HuH-7.5 (cell line): Measurements from ENCODE around the gene WDFY4.

Source experiments
- DNase-seq: peaks from one replicate; pipeline ENCODE4 v3.0.0; 2011; ENCODE audit warnings: low spot score

Gene WDFY4

DNA sequence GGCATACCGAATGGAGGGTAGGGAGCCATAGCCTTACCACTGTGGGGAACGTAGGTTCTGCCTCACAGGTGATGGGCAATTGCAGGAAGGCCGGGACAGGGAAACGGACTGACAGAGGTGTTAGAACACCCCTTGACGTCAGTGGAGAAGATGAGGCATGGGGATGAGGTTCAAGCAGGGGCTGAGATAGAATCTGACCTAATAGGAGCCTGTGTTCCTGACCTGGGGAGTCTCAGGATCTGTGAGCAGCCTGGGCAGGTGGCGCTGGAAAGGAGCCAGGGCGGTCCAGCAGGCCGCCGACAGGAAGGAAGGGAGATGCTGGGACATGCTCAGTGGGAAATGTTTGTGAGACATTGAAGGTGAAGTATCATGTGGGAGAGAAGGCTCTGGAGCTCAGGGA, 109.4 kb downstream of the WDFY4 start:
- no peak for DNase-seq

DNA sequence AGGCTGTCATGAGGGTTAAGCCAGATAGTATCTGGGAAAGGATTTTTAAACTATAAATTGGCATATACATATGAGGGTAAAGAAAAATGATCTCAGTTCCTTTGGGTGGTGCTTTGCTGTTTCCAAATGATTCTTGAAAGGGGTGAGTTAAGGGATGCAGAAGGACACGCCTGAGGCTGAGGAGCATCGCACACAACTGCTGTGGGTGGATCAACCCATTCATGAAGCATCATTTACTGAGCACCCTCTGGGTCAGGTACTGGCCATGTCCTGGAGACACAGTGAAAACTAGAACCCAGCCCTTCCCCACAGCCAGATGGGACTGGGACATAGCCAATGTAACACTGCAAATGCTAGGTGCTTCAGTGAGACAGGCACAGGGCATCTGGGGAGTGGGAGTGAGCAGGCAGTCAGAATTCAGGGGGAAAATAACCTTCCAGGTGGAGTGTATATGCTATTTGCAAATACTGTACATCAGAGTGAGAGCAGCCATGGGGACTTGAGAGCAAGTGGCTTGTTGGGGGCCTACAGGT, 112.1 kb downstream of the WDFY4 start:
- no peak for DNase-seq

DNA sequence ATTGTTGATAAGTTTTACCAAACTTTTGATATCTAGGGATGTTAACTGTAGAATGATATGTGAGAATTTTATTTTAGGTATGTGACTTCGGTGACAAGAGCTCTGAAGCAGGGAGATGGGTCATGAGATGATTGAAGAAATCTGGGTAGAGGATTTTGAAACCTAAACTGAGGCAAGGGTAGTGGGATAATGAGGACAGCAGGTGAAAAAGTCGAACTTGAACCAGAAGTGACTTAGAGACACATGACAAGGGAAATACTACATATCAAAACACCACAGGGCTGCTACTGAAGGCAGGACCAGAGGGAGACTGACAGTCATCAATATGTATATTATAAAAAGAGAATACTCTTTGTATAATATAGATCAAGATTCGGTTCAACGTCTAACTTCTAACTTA, 113.2 kb downstream of the WDFY4 start:
- no peak for DNase-seq

DNA sequence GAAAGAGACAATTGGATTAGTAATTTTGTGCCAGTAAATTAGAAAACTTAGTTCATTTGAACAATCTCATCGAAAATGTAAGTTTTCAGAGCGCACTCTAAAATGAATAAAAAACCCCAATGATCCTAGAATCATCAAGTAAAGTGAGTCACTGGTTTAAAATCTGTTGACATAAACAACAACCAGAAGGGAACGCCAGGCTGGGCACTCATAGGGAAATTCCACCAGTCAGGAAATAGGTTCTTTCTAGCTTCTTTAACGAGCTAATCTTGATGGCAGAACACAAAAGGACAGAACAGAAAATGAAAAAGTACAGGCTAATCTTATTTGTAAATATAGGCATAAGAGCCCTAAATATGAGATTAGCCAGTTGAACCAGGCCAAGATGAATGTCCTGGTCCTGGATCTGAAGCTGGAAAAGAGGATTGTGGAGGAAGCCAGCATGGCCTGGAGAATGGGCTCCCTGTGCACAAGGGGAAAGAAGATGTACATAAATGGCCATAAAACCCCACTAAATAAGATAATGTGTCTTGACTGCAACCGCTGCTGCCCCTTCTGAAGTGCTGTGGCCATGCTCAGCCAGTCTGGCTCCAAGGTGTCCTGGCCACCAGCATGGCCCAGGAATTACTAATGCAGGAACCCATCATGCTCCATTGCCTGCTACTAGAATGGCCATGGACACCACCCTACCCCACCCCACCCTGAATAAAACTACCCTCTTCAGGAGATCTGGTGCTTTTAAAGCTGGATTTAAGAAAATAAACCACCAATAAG, 114.0 kb downstream of the WDFY4 start:
- no peak for DNase-seq

DNA sequence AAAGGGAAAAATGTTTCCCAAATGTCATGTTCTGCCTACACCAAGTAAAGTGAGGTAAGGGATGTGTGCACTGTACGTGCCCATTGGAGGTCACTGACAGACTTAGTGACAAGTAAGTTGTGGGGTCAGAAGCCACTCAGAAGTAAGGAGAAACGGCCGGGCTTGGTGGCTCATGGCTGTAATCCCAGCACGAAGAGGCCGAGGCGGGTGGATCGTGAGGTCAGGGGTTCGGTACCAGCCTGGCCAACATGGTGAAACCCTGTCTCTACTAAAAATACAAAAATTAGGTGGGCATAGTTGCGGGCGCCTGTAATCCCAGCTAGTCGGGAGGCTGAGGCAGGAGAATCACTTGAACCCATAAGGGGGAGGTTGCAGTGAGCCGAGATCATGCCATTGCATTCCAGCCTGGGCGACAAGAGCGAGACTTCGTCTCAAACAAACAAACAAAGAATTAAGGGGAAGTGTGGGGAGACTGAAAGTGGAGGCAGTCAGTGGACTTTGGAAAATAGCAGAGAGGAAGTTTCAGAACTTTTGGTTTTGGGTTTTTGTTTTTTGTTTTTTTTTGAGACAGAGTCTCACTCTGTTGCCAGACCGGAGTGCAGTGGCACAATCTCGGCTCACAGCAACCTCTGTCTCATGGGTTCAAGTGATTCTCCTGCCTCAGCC, 114.8 kb downstream of the WDFY4 start:
- no peak for DNase-seq

DNA sequence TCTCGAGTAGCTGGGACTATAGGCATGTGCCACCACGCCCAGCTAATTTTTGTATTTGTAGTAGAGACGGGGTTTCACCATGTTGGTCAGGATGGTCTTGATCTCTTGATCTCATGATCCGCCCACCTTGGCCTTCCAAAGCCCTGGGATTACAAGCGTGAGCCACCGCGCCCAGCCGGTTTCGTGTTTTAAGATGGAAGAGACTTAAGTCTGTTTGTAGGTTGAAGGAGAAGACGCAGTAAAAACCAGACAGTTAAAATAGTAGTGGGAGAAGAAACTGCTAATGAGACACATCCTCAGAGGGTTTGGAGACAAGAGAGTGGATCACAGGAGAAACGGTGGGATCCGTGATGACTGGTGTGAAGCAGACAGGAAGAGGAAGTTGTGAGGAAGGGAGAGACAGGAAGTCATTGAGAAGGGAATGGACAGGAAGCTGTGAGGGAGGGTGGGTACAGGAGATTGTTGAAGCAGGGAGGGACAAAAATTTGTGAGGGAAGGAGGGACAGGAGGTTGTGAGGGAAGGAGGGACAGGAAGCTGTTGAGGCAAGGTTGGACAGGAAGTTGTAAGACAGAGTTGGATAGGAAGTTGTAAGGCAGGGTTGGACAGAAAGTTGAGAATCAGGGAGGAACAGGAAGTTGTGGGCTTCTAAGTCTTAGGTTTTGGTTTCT, 115.5 kb downstream of the WDFY4 start:
- no peak for DNase-seq

DNA sequence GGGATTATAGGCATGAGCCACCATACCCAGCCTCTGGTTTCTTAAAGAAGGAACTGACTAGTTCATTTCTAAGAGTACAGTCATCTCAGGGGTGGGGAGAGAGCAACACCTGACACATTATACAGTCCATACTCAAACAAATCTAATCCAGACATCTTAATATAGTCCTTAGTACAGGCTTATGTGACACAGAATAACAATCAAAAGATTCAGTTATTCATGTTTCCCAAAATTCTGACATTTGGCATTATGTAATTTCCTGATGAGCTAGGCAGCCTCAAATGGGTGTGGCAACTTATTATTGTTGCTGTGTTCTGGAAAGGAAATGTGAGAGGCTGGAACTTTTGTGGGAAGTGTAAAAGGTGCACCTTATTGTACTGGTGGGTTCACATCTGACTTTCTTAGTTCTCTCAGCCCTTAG, 116.3 kb downstream of the WDFY4 start:
- no peak for DNase-seq

DNA sequence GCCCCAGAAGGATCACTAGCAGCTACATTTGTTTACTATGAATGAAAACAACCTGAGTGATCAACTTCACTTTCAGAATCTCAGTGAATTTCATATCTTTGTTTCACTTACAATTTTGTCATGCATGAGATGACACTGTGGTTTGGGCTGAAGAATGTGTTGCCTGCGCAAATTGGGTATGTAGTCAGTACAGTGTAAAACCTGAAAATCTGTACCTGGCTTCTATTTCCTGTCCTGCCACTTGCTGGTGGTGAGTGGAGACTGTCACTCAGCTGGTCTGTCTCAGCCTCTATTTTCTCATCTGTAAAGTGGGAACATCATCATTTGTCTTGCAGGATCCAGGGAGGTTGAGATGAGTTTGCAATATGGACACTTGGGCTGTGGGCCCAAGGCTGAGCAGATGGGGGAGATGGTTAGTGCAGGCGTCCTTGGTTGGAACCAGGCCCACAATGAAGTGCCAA, 118.0 kb downstream of the WDFY4 start:
- no peak for DNase-seq

DNA sequence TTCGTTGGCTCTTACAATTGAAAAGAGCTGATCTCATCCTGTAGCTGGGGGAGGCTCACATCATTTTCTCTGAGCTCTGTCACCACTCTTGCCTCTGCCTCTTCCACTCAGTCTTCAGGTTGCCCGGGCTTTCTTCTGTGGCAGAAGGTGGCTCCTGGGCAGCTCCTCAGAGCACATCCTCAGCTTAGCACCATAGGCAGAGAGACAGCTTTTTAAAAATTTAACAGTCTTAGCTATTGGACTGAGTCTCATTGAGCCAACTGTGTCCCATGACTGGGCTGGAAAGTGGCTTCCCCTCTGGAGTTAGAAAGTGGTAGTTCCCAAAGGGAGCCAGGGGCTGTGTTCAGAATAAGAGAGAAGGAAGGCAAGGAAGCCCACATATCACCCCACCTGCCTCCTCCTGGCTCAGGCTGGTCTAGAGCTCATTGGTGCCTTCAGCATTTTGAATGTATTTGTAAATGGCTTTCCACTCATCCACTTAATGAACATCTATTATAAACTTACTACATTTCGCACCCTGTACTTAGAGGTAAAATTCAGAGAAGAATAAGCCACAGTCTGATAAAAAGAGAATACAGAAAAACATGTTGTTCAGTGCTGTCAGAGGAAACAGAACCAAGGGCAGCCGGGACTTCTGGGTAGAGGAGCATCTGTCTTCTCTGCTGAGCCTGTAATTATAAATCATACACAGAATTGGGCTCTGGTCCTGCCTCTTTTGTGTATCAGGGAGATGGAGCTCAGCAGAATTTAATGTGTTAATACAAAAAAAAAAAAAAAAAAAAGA, 119.3 kb downstream of the WDFY4 start:
- DNase-seq, result no peak

DNA sequence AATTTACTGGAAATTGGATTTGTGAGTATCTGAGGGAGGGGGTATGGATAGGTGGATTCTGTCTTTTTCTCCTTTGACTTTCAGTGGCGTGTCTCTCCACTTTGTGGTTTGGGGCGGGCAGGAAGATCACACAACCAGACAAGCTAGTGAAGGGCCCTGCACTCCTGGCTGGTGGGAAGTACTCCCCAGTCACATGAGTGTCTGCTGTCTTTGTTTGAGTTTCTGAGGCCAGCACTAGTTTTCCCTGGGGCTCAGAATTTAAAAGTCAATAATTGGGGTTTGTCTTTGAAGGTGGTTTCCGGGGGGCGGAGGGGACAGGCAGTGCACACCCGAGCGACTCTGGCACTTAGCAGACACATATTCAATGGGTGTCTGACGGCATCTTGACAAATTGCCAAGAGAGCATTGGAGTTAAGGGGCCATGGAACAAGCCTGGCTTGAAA, 120.1 kb downstream of the WDFY4 start:
- no peak for DNase-seq

DNA sequence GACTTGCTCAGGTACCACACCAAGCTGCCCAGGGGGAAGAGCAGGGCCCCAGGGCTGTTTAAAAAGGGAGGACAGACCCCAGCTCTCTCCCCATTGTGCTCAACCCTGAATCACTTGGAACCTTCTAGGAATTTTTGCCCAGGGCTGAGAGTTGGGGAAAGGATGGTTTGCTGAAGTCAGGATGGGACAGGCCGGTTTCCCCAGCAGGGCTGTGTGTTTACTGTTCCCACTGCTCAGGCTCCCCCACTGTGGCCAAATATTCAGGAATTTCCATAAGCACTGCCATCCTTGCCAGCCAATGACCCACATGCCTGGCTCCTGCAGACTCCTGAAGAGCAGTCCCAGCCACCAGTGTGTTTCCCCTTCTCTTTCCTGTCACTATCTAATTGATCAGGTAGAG, 120.7 kb downstream of the WDFY4 start:
- no peak for DNase-seq

DNA sequence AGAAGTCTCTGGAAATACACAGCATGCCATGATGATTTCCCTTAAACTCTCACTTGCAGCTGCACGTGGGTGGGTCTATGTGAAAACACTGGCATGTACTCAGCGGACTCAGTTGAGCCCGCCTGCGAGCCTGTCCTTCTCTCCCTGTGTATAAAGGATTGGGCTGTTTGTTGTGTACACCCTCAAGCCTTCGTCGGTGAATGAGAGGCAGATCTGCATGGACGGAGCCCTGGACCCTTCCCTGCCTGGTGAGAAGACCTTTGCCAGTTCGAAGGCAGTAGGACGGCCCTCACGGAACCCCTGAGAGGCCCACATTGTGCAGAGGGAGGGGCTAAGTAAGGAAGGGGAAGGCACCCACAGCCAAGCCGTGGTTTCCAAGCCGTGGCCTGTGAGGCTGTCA, 121.2 kb downstream of the WDFY4 start:
- DNase-seq, result no peak

DNA sequence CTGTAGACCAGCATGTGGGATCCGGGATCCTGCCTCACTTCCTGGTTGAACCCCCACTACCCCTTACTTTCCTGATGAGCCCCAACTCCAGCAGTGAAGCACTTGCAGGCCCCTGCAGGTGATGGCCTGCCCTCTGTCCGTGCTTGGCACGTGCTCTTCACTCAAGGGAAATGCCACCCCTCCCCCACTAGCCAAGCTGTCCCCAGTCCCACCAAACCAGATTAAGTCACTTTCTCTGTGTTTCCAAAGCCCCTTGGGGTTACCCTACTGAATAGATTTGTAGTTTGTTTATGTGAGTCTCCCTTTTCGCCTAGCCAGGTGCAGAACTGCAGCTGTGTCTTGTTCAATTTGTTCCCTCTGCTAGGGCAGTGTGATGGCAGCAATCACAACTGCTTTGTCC, 121.7 kb downstream of the WDFY4 start:
- no peak for DNase-seq

DNA sequence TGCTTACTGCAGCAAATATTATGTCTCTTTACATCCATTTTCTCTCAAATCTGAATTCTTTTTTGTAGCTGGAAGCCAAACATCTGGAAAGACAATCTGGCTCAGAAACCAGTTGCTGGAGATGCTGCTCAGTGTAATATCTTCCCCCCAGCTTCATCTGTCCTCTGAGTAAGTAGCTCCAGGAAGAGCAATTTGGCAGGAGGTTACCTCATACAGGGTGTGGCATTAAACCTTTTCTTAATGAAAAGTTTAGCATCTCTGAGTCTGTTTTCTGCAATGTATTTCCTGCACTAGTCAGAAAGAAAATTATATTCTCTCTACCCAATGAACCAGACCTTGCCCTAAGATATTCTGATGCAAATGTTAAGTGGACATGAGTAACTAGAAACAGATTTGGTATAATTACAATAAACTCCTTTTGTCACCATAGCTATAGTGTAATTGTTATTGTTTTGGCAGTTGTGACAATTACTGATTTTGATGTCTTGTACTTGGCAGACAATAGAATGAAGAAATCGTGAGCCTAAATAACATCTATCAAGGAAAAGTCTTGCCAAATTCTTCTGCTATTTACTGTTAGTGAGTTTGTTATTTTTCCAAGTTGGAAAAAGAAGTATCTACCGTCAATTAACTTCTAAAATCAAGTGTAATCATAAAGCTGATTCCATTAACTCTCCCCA, 123.3 kb downstream of the WDFY4 start:
- DNase-seq, result no peak

DNA sequence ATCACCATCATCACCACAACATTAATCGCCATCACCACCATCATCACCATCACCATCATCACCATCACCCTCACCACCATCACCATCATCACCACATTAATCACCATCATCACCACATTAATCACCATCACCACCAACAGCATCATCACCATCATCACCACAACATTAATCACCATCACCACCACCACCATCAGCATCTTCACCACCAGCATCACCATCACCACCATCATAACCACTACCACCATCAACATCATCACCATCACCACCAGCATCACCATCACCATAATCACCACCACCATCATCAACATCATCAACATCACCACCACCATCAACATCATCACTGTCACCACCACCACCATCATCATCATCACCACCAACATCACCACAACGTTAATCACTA, 124.6 kb downstream of the WDFY4 start:
- no peak for DNase-seq

DNA sequence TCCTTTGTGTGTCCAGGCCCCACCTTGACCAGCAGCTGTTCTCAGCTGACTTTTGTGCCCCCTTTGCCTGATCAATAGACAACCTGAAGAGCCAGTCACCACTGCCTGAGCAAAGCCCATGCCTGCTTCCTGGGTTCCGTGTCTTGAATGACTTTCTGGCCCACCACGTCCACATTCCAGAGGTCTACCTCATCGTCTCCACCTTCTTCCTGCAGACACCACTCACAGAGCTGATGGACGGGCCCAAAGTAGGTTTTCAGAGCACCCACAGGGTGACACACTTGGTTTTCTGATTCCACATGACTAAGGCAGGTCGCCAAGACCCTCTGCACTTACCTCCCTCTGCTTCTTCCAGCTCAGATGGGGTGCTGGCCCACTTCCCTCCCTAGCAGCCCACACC, 126.8 kb downstream of the WDFY4 start:
- DNase-seq, result no peak

DNA sequence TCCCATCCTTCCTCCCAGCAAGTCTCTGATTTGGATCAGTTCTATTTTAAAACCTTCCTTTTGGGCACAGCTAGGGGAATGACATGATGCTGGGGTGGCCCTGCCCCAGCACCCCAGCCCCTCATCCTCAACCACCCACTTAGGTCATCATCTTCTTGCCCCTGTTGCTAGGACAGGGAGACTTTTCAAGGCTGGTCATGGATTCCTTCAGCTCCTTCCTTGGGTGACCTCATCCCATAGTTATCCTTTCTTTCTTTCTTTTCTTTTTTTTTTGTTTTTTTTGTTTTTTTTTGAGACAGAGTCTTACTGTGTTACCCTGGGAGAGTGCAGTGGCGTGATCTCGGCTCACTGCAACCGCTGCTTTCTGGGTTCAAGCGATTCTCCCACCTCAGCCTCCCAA, 127.2 kb downstream of the WDFY4 start:
- DNase-seq, result no peak

DNA sequence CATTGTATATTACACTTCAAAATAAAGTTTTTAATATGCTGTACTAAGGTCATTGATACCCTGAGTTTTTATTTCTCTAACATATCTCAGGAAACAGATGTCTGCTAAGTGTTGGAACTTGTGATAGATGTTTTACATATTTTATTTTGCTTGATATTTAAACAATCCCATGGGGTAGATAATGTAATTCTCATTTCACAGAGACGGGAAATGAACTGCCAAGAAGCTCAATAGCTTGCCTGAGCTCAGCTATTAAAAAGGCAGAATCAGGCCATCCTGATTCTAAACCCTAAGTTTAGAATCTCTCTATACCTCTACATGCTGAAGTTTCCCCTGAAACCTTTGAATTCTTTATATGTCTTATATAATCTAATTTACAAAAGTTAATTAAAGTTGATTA, 128.6 kb downstream of the WDFY4 start:
- no peak for DNase-seq

DNA sequence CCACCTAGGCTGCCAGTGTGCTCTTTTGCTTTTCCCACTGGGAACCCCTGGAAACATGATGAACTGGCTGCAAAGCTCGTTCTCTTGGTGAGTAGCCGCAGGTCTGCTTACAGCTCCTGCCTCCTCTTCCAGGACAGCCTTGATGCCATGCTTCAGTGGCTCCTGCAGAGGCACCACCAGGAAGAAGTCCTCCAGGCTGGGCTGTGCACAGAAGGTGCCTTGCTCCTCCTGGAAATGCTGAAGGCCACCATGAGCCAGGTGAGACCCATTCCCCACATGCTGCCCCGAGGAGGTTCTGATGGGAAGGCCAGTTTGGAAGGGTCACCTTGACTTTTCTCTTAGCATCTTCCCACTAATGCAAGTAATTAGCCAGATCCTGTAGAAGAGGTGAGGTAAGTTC, 129.2 kb downstream of the WDFY4 start:
- DNase-seq, result no peak

DNA sequence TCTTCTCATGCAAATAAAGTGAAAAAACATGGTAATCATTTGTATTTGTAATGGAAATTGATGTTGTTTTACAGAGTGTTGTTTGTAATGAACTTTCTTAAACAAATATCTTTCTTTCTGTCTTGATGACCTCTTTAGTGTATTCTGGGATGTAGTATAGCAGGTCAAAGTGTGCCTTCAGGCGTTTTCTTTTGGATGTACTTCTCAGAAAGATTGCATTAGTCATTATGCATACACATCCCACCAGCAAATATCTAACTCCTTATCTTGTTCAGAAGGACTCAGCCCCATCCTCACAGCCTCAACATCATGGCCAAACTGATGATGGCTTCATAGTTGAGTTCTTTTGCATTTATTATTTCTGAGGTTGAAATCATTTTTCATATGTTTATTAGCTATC, 130.3 kb downstream of the WDFY4 start:
- no peak for DNase-seq

DNA sequence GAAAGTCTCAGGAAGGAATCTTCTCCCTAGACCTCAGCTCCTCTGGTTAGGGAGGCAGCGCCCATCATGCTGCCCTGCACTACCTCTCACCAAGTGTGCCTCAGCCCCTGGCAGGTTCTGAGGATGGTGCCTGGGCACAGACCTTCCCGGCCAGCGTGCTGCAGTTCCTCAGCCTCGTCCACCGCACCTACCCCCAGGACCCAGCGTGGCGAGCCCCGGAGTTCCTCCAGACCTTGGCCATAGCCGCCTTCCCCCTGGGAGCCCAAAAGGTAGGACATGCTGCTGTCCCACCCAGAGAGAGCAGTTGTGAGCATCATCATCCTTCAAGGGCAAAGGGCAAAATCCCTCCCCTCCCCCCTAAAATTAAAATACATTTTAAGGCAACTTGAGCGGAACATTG, 132.5 kb downstream of the WDFY4 start:
- no peak for DNase-seq

DNA sequence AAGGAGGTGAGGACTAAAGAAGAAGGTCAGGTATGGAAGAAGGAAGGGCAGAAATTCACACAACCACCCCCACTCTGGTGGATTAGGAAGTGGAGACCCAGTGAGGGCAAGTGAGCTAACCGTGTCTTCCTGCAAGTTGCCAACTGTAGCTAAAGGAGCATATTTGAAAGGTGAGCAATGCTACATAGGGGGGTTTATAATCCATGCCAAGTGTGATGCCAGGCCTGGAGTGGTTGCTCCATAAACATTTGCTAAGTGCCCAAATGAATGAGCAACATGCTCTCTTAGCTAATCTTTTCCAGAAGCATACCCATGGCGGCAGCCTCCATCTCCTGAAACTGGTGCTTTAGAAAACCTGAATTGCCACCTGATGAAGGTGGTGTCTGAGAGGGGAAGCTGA, 133.4 kb downstream of the WDFY4 start:
- DNase-seq, result no peak
